Fibroblast of lung (primary cell): ENCODE results near the gene NBEA. TPM values are rescaled to one million over a fixed set of nuclear protein-coding genes. Genes with fewer than 3 reads are reported as not detected.
"Not testable (repeated sequence)": the region's sequence is repeated elsewhere in the genome, so short reads cannot be mapped to it uniquely, and the experiment has no call there.

Source experiments
- DNase-seq, 2 donors: peaks; one replicate each; pipeline versions ENCODE4 v3.0.0 to v3.0.0-alpha.2; 2010; ENCODE audit warnings: low read depth in 2 of 2
- H2AFZ ChIP-seq: 2 replicates; pipeline ENCODE4 v1.5.1; 2012; ENCODE audit warnings: low read length, control low read depth, inconsistent platforms
- H3K27ac ChIP-seq: 2 replicates; pipeline ENCODE4 v1.5.1; 2011; ENCODE audit warnings: low read length, control low read depth; ENCODE audit not compliant: insufficient read depth
- H3K27me3 ChIP-seq: 2 replicates; pipeline ENCODE4 v1.5.1; 2011; ENCODE audit warnings: mild to moderate bottlenecking, low read length; ENCODE audit not compliant: control insufficient read depth, insufficient read depth
- H3K36me3 ChIP-seq: 2 replicates; pipeline ENCODE4 v1.5.1; 2011; ENCODE audit warnings: low read length; ENCODE audit not compliant: control insufficient read depth, insufficient read depth
- H3K4me1 ChIP-seq: 2 replicates; pipeline ENCODE4 v1.5.1; 2011; ENCODE audit warnings: low read length; ENCODE audit not compliant: control insufficient read depth, insufficient read depth; ENCODE audit errors: extremely low read depth
- H3K4me2 ChIP-seq: 2 replicates; pipeline ENCODE4 v1.5.1; 2011; ENCODE audit warnings: low read length, control low read depth; ENCODE audit not compliant: insufficient read depth; ENCODE audit errors: extremely low read depth
- H3K4me3 ChIP-seq, 4 experiments: fragments of 200-600 bp in 1 of 4; sonication (generic) in 1 of 4; replicated peaks in 1 of 4; 2 replicates each; pipeline ENCODE4 v1.5.1; 2011 to 2016; ENCODE audit warnings: low read length in 4 of 4, low read depth in 3 of 4, mild to moderate bottlenecking in 3 of 4, control low read depth in 2 of 4, inconsistent platforms in 1 of 4, mixed read lengths in 1 of 4; ENCODE audit not compliant: insufficient read depth in 1 of 4; ENCODE audit errors: control extremely low read depth in 1 of 4
- H3K79me2 ChIP-seq: 2 replicates; pipeline ENCODE4 v1.5.1; 2012; ENCODE audit warnings: mild to moderate bottlenecking, low read length, inconsistent platforms; ENCODE audit not compliant: control insufficient read depth, insufficient read depth
- H3K9ac ChIP-seq: 2 replicates; pipeline ENCODE4 v1.5.1; 2011; ENCODE audit warnings: mild to moderate bottlenecking, low read length, control low read depth; ENCODE audit not compliant: insufficient read depth
- H3K9me3 ChIP-seq: 2 replicates; pipeline ENCODE4 v1.5.1; 2012; ENCODE audit warnings: low read depth, low read length; ENCODE audit not compliant: control insufficient read depth, insufficient read depth
- H4K20me1 ChIP-seq: 2 replicates; pipeline ENCODE4 v1.5.1; 2011; ENCODE audit warnings: low read length; ENCODE audit not compliant: control insufficient read depth, insufficient read depth; ENCODE audit errors: extremely low read depth
- EZH2 ChIP-seq: IDR thresholded peaks from 2 replicates; pipeline ENCODE4 v1.5.1; 2012; ENCODE audit warnings: low read length, control low read depth, mild to moderate bottlenecking; ENCODE audit errors: missing control alignments
- polyA plus RNA-seq, 2 donors: library from polyadenylated mRNA; depleted of rRNA in 1 of 2; stranded (reverse) in 1 of 2; unstranded in 1 of 2; fragments of >200 nt; gene quantifications; 2 replicates each; pipeline ENCODE4 v1.2.1, GENCODE V29; 2011 to 2012; ENCODE audit warnings: missing spikeins in 1 of 2
- total RNA-seq: library from RNA; depleted of rRNA; stranded (reverse); fragments of >200 nt; gene quantifications from 2 replicates; pipeline ENCODE4 v1.2.1, GENCODE V29; 2014
- TF ChIP-seq, protein P1 (sequence below), 2 donors: IDR thresholded peaks in 1 of 2; conservative IDR thresholded peaks in 1 of 2; 1 replicate in 1 of 2; 2 replicates in 1 of 2; pipeline ENCODE4 v1.5.1; 2011 to 2012; ENCODE audit warnings: low read length in 2 of 2, control low read depth in 1 of 2, inconsistent platforms in 1 of 2, low read depth in 1 of 2, mild to moderate bottlenecking in 1 of 2

NBEA gene
- total and polyA plus RNA-seq, 2 donors (not counting 1 experiment from before 2014, with no cell fraction given) = 3.6 to 7.8 TPM

DNA sequence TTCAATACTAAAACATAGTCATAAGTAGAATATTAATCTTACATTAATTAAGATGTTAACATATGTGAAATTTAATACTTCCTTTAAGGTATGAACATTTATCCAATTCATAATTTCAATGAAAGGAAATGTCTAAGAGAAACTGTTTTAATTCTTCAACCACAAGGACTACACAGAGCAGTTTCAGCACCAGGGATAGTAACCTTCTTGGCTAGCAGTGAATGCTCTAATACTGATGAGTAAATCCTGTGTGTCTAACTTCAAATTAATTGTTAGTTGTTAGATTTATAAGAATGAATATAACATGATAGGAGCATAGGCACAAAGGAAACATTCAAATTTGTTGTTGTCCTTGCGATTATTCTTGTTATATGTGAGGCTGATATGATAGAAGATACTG is 15.6 kb upstream of the NBEA start:
- Histone ChIP-seq H4K20me1 (no peaks in the 10 kb centered on the region), H2AFZ (no peak overlapping the region), H3K4me1 (no peaks in the 10 kb centered on the region), H3K27ac (no peak overlapping the region), H3K4me3 (no peak overlapping the region), H3K4me2 (no peak overlapping the region), H3K9me3 (no peaks in the 10 kb centered on the region), H3K36me3 (no peaks in the 10 kb centered on the region), H3K9ac (no peak overlapping the region), H3K27me3 (no peaks in the 10 kb centered on the region), H3K79me2 (no peaks in the 10 kb centered on the region)
- TF ChIP-seq, protein P1, sequence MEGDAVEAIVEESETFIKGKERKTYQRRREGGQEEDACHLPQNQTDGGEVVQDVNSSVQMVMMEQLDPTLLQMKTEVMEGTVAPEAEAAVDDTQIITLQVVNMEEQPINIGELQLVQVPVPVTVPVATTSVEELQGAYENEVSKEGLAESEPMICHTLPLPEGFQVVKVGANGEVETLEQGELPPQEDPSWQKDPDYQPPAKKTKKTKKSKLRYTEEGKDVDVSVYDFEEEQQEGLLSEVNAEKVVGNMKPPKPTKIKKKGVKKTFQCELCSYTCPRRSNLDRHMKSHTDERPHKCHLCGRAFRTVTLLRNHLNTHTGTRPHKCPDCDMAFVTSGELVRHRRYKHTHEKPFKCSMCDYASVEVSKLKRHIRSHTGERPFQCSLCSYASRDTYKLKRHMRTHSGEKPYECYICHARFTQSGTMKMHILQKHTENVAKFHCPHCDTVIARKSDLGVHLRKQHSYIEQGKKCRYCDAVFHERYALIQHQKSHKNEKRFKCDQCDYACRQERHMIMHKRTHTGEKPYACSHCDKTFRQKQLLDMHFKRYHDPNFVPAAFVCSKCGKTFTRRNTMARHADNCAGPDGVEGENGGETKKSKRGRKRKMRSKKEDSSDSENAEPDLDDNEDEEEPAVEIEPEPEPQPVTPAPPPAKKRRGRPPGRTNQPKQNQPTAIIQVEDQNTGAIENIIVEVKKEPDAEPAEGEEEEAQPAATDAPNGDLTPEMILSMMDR (conservative IDR thresholded peaks at IDR 0.05 in 1 of 2, IDR thresholded peaks at IDR 0.05 in 1 of 2; ENCODE audit: low read depth in 1 of 2, low read length in 2 of 2) = no peak
- no peak for TF ChIP-seq EZH2
- DNase-seq = peak; percentile 66 to 67

DNA sequence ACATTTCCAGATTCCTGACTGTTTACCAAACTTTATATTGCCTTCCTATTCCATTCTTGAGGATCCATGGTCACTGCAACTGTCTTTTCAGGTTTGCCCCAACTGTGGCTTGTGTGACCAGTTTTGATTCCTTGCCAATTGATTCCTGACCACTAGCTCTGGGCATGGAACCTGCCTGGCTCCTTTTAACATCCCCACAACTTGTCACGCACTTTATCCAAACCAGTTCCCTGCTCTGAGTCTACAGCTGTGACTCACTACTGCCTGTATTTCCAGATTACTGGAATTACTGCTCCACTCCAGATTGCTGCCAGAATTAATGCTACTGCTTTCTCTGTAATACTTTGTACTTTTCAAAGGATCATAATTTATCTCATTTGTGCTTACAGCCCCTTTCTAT is 13.4 kb upstream of the NBEA start:
- H3K9me3 ChIP-seq, DNase-seq, H4K20me1 ChIP-seq, H3K4me3 ChIP-seq, H3K79me2 ChIP-seq, H3K4me2 ChIP-seq, H3K27ac ChIP-seq, H2AFZ ChIP-seq, H3K9ac ChIP-seq, H3K4me1 ChIP-seq, H3K36me3 ChIP-seq, H3K27me3 ChIP-seq: not testable (repeated sequence)

DNA sequence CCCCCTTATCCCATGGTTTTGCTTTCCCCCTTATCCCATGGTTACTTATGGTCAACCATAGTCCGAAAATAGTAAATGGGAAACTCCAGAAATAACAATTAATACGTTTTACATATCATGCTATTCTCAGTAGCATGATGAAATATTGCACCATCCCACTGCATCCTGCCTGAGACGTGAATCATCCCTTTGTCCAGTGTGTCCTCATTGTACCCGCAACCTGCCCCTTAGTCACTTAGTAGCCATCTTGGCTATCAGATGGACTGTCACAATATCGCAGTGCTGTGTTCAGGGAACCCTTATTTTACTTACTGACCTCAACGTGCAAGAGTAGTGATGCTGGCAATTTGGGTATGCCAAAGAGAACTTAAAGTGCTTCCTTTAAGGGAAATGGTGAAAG is 10.5 kb upstream of the NBEA start:
- H3K4me1 ChIP-seq = no peaks in the 10 kb centered on the region
- no peaks in the 10 kb centered on the region for H3K79me2 ChIP-seq
- H3K4me2 ChIP-seq = no peak overlapping the region
- H2AFZ ChIP-seq = no peak overlapping the region
- no peaks in the 10 kb centered on the region for H3K36me3 ChIP-seq
- H3K4me3 ChIP-seq = no peak overlapping the region
- H4K20me1 ChIP-seq = no peaks in the 10 kb centered on the region
- no peaks in the 10 kb centered on the region for H3K9me3 ChIP-seq
- no peak overlapping the region for H3K9ac ChIP-seq
- DNase-seq = peak in 1 of 2 donors; percentile 17
- no peak for TF ChIP-seq EZH2
- TF ChIP-seq, protein P1 (conservative IDR thresholded peaks at IDR 0.05 in 1 of 2, IDR thresholded peaks at IDR 0.05 in 1 of 2; ENCODE audit: low read depth in 1 of 2, low read length in 2 of 2) = no peak
- no peak overlapping the region for H3K27ac ChIP-seq
- no peaks in the 10 kb centered on the region for H3K27me3 ChIP-seq
